Measurements from ENCODE around the gene HSPA2. TPM values are rescaled to one million over a fixed set of nuclear protein-coding genes. Genes with fewer than 3 reads are reported as not detected.
A peak's percentile ranks its signal among the peaks of the same experiment; 100 is the strongest.

HSPA2 gene
- total RNA-seq, 4 donors from 2014 or later = 103 to 165 (median 138) TPM

DNA sequence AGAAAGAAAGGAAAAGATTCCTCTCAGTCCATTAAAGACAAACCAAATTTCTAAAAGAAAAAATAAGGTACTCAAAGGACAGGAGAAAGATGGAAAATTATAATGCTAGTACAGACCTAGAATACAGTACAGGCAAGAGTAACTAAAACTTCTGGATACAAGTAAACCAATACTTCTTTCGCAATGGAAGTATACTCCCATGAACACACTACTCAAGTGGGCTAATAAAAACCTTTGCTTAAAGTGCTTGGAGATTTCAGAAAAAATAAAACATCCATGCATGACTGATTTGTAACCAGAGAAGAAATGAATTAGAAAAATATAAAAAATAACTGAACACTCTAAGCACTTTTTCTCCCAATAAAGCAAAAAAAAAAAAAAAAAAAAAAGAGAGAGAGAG, 40.5 kb upstream of the HSPA2 start:
- intact Hi-C loops (cut with DNase I; ENCODE audit: low total_unique reads) = no loop called here
- TF ChIP-seq CTCF (IDR thresholded peaks at IDR 0.05) = no peak
- TF ChIP-seq POLR2A (IDR thresholded peaks at IDR 0.05) = no peak
- 94 to 100% methylated on average over 1 of the region's 1 CpG for WGBS, 2 donors
- no peak for DNase-seq (ENCODE audit: low spot score in 2 of 2)
- no peak overlapping the region for H3K4me3 ChIP-seq (ENCODE audit: low read depth, poor library complexity, severe bottlenecking)

DNA sequence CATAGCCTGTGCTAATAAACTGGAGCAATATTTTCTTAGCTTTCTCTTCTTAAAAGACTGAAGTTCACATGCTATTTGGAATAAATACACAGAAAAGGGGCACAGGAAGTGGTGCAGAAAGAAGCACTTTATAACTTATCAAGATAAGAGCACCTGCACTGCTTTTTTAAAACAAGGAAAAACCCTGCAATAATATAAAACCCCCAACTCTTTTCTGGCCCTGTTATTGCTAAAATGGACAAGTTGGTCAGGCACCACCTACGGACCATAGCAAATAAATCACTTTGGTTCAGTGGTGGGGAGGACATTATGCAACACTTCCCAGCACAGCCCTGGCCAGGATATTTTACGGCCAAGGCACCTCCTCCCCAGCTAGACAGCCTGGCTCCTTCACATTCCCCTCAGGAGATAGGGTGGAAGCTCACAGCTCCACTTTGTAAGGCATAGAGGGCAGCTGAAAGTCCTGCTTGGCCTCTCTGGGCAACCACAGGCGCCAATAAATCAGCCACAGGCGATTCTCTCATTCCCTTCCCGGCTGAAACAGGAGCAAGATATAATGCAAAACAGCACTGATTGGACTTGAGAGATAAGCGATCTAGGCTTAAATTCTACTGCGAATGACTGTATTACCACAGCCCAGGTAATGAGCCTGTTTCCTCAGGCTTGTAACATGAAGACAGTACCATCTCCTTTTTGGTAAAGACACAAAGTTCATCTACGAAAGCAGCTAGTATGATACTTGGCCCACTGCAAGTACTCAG, 39.0 kb upstream of the HSPA2 start:
- TF ChIP-seq CTCF (IDR thresholded peaks at IDR 0.05) = no peak
- TF ChIP-seq POLR2A (IDR thresholded peaks at IDR 0.05) = no peak
- WGBS, 2 donors = 19 to 24% methylated on average over 8 of the region's 8 CpGs
- no peak overlapping the region for H3K4me3 ChIP-seq (ENCODE audit: low read depth, poor library complexity, severe bottlenecking)
- intact Hi-C loops (cut with DNase I; ENCODE audit: low total_unique reads) = no loop called here
- DNase-seq (ENCODE audit: low spot score in 2 of 2) = peak; percentile 52 to 91

- TF ChIP-seq CTCF (IDR thresholded peaks at IDR 0.05) (no peak), POLR2A (IDR thresholded peaks at IDR 0.05) (no peak)
- 33 to 36% methylated on average over 6 of the region's 6 CpGs for WGBS, 2 donors
- H3K4me3 ChIP-seq (ENCODE audit: low read depth, poor library complexity, severe bottlenecking) = no peak overlapping the region
- DNase-seq (ENCODE audit: low spot score in 2 of 2) = peak in 1 of 2 donors; percentile 22
- intact Hi-C loops (cut with DNase I; ENCODE audit: low total_unique reads) = no loop called here
These were observed 38.1 kb upstream of the HSPA2 start for GRCh38 chr14:64502456-64502855.

- DNase-seq (ENCODE audit: low spot score in 2 of 2) = peak; percentile 63 to 89
- TF ChIP-seq CTCF (IDR thresholded peaks at IDR 0.05) (no peak), POLR2A (IDR thresholded peaks at IDR 0.05) (no peak)
- 0 to 2% methylated on average over 23 to 29 of the region's 29 CpGs for WGBS, 2 donors
- intact Hi-C loops (cut with DNase I; ENCODE audit: low total_unique reads) = no loop called here
- H3K4me3 ChIP-seq (ENCODE audit: low read depth, poor library complexity, severe bottlenecking) = peak overlapping the region; percentile 97
These were observed 37.6 kb upstream of the HSPA2 start for GRCh38 chr14:64502887-64503433.

GRCh38 chr14:64503434-64504309, 36.9 kb upstream of the HSPA2 start, which contains the start of gene ZBTB25:
Gene ZBTB25 (minus strand): TSS chr14:64503838. CDS start chr14:64490533, 13,305 bp downstream.
- WGBS, 2 donors = 0 to 1% methylated on average over 41 of the region's 87 CpGs
- TF ChIP-seq POLR2A (IDR thresholded peaks at IDR 0.05) (peak in 1 of 2 donors; percentile 35), CTCF (IDR thresholded peaks at IDR 0.05) (no peak)
- H3K4me3 ChIP-seq (ENCODE audit: low read depth, poor library complexity, severe bottlenecking) = peak within 1 kb of the TSS; percentile 97
- peak; percentile 87 to 97 for DNase-seq (ENCODE audit: low spot score in 2 of 2)
- intact Hi-C loops (cut with DNase I; ENCODE audit: low total_unique reads) = no loop called here
